GM12891 (cell line): ENCODE measurements around the gene SPTSSB.

Source experiments
- DNase-seq: peaks from one replicate; pipeline ENCODE4 v3.0.0; 2011; ENCODE audit warnings: low spot score; ENCODE audit not compliant: insufficient read length
- FAIRE-seq: peaks from 2 replicates; lab custom pipeline; 2011; peaks lifted over from hg19 to GRCh38; lab: Jason Lieb, UNC
- PAX5 ChIP-seq: IDR thresholded peaks from 2 replicates; pipeline ENCODE4 v1.6.1; 2011; ENCODE audit warnings: low read length, moderate library complexity, mild to moderate bottlenecking; ENCODE audit not compliant: insufficient read depth, severe bottlenecking
- POLR2A ChIP-seq: IDR thresholded peaks from 2 replicates; pipeline ENCODE4 v1.6.1; 2011; ENCODE audit warnings: low read depth, low read length, control low read depth
- POLR2AphosphoS5 ChIP-seq: IDR thresholded peaks from 2 replicates; pipeline ENCODE4 v1.6.1; 2011; ENCODE audit warnings: low read depth, low read length, control low read depth
- POU2F2 ChIP-seq: IDR thresholded peaks from 2 replicates; pipeline ENCODE4 v1.6.1; 2011; ENCODE audit warnings: low read depth, mild to moderate bottlenecking, control low read depth, low read length, moderate library complexity
- SPI1 ChIP-seq: IDR thresholded peaks from 2 replicates; pipeline ENCODE4 v1.6.1; 2011; ENCODE audit warnings: low read depth, low read length, control low read depth
- TAF1 ChIP-seq: IDR thresholded peaks from 2 replicates; pipeline ENCODE4 v1.6.1; 2011; ENCODE audit warnings: low read depth, low read length, control low read depth

Gene SPTSSB

DNA sequence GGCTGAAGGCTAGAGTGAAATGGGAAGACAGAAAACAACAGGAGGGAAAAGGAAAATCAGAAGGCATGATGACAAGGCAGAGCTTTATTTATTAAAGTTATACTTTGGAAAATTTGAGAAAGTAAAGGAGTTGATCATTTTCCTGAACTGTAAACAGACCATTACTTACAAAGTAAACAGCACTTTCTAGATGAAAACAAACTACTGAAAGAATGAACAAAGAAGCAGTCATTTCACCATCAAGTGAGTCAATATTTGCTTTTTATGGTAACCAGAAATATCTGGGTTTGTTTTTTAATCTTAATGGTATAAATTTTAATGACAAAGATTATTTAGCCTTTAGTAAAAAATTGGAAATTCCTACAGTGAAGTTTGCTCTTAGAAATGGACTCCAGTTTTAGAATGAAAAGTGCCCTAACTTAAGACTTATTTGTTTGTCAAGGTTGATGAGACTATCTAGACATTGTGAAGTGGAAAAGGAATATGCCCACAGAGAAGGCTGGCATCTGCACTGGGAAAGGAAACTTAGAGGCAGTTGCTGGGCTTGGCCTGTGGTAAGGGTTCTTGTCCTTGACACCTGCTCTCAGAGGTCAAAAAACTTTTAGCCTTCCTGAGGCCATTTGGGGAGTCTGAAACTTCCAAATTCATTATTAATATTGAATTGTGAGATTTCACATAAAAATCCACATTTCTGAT is 47.2 kb downstream of the SPTSSB start:
- FAIRE-seq = no peak
- TF ChIP-seq SPI1 = no peak
- no peak for TF ChIP-seq POLR2A
- TF ChIP-seq POU2F2 = no peak
- no peak for TF ChIP-seq PAX5
- TF ChIP-seq TAF1 = no peak
- no peak for TF ChIP-seq POLR2AphosphoS5
- DNase-seq = no peak

DNA sequence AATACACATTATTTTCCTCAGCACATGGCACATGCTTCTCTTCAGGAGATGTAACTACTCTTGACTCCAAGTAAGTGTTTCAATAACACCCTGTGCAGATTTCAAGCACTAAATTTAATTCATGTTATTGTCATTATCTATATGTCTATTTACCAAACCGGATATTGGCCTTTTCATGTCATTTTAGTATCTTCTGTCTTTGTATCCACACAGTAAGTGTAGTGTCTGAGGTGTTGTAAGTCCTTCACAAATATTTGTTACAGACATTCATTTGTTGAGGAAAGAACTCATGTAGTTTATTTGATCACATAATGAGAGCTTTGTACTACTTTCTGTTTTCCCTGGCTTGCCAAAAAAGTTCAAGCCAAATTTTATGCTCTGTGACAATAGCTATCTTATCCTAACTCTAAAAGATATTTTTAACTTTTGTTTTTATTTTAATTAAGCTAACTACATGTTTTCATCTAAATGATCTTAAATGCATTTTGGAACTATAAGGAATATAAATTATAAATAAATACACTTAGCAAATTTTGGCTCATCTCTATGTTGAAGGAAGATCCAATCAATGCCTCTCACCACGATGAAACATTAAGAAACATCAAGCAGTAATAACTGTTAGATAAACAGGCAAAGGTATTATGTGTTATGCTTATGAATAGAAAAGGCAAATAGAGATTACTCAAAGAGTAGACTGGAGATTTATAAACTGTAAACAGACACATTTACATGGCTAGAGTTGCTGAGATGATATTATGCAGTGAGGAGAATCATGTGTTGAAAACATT is 48.3 kb downstream of the SPTSSB start:
- FAIRE-seq (no peak), DNase-seq (no peak)

DNA sequence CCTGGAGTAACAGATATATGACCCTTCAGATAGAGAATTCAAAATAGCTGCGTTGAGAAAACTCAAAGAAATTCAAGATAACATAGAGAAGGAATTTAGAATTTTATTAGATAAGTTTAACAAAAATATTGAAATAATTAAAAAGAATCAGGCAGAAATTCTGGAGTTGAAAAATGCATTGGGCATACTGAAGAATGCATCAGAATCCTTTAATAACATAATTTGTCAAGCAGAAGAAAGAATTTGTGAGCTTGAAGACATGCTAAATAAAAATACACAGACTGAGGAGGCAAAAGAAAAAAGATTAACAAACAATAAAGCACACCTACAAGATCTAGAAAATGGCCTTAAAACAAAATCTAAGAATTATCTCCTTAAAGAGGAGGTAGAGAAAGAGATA is 50.5 kb downstream of the SPTSSB start:
- DNase-seq (no peak), FAIRE-seq (no peak)
- no peak for TF ChIP-seq TAF1
- no peak for TF ChIP-seq POLR2A
- no peak for TF ChIP-seq POU2F2
- no peak for TF ChIP-seq SPI1
- no peak for TF ChIP-seq PAX5
- no peak for TF ChIP-seq POLR2AphosphoS5

More for the DNA sequence above, 48.3 kb downstream of the SPTSSB start:
- no peak for TF ChIP-seq POU2F2
- no peak for TF ChIP-seq TAF1
- no peak for TF ChIP-seq POLR2A
- TF ChIP-seq PAX5 = no peak
- no peak for TF ChIP-seq POLR2AphosphoS5
- no peak for TF ChIP-seq SPI1

DNA sequence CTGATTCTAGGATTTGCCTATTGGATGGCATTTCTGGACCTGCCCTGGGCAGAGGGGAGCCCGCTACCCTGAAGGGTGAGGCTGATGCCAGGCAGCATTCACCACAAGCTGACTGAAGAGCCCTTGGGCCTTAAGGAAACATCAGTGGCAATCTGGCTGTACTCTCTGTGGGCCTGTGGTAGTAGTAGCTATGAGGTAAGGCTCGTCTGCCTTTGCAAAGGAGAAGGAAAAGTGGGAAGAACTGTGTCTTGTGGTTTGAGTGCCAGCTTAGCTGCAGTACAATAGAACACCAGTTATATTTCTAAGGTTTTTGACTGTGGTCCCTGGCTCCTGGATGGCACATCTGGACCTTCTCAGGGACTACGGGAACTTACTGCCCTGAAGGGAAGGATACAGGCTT is 51.5 kb downstream of the SPTSSB start:
- DNase-seq = no peak
- no peak for TF ChIP-seq POLR2A
- FAIRE-seq = no peak

DNA sequence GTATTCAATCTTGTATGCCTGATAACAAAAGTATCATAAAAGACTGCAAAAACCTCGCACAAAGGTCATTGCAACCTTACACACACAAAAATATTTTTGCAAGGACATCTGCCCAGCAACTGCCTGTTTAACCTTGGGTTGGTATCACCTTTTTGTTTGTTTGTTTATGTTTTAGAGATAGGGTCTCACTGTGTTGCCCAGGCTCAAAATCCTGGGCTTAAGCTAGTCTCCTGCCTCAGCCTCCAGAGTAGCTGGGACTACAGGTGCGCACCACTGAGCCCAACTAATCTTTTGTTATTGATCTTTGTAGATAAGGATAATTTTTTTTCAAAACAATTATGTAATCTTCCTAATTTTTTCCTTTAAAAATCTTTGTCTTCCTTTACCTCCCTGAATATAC is 54.2 kb downstream of the SPTSSB start:
- TF ChIP-seq TAF1 = no peak
- no peak for TF ChIP-seq POLR2A
- TF ChIP-seq SPI1 = no peak
- TF ChIP-seq POLR2AphosphoS5 = no peak
- TF ChIP-seq POU2F2 = no peak
- TF ChIP-seq PAX5 = no peak
- FAIRE-seq = no peak
- DNase-seq = no peak

GRCh38 chr3:161316006-161316689 is 55.2 kb downstream of the SPTSSB start:
- TF ChIP-seq SPI1 (no peak), POLR2AphosphoS5 (no peak), POU2F2 (no peak), POLR2A (no peak), TAF1 (no peak), PAX5 (no peak)
- no peak for FAIRE-seq
- DNase-seq = no peak

- no peak for DNase-seq
- TF ChIP-seq POLR2AphosphoS5 (no peak), SPI1 (no peak), PAX5 (no peak), POU2F2 (no peak), TAF1 (no peak), POLR2A (no peak)
- FAIRE-seq = peak; percentile 73
These were observed 56.4 kb downstream of the SPTSSB start for GRCh38 chr3:161314836-161315395.

DNA sequence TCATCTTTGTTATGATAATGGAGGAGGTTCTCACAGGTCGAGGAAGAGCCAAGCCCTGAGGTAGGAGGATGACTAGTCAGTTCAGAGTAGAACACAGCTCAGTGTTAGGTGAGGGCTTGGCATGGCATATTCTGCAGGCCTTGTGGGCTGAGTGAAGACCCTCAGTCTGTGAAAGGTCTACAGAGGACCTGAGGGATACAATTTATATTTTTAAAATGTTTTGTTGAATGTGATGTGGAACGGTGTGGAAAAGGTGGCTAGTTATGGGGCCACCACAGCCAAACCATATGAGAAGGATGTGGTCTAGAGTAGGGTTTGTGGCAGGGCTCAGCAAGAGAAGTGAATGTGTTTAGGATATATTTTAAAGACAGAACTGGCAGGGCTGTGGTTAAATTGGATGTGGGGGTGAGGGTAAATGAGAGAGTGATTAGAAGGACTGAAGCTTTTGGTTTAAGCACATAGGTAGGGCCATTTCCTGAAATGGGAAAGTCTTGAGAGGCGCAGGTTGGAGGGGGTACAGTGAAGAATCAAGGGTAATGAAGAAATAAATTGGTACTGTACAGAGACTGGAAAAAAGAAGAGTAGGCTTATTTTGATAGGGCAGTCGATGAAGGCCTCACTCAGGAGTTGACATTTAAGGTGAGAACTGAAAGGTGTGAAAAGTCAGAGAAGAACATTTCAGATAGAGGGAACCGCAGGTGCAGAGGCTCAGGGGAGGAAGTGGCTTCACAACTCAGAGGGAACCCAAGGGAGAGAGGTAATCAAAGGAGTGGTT is 60.5 kb downstream of the SPTSSB start:
- FAIRE-seq = peak; percentile 80
- no peak for TF ChIP-seq POLR2A
- TF ChIP-seq TAF1 = no peak
- peak; percentile 75 for TF ChIP-seq SPI1
- no peak for TF ChIP-seq POLR2AphosphoS5
- no peak for TF ChIP-seq POU2F2
- TF ChIP-seq PAX5 = no peak
- DNase-seq = no peak
